NT2/D1 (cell line): Measurements from ENCODE around the gene PARD6B.

Experiments used
- DNase-seq: peaks from one replicate; pipeline ENCODE4 v3.0.0-alpha.2; 2011; ENCODE audit warnings: low read depth, low spot score
- H3K27me3 ChIP-seq: 2 replicates; pipeline ENCODE4 v1.6.0; 2011; ENCODE audit warnings: mild to moderate bottlenecking; ENCODE audit not compliant: insufficient read length, insufficient read depth
- H3K36me3 ChIP-seq: 2 replicates; pipeline ENCODE4 v1.6.1; 2011; ENCODE audit warnings: mild to moderate bottlenecking, low read length, mixed read lengths; ENCODE audit not compliant: insufficient read depth, insufficient read length
- H3K4me1 ChIP-seq: 2 replicates; pipeline ENCODE4 v1.5.1; 2011; ENCODE audit not compliant: insufficient read depth, insufficient read length
- H3K4me3 ChIP-seq: 2 replicates; pipeline ENCODE4 v1.5.1; 2011; ENCODE audit warnings: low read depth; ENCODE audit not compliant: insufficient read length
- H3K9ac ChIP-seq: 2 replicates; pipeline ENCODE4 v1.6.0; 2011; ENCODE audit warnings: low read depth; ENCODE audit not compliant: insufficient read length
- H3K9me3 ChIP-seq: 2 replicates; pipeline ENCODE4 v1.5.1; 2011; ENCODE audit warnings: mild to moderate bottlenecking, low read length; ENCODE audit not compliant: insufficient read depth
- SUZ12 ChIP-seq: IDR thresholded peaks from 2 replicates; pipeline ENCODE4 v1.6.1; 2011; ENCODE audit not compliant: insufficient read length, insufficient read depth; ENCODE audit errors: extremely low read depth
- YY1 ChIP-seq: IDR thresholded peaks from 2 replicates; pipeline ENCODE4 v1.6.1; 2011; ENCODE audit not compliant: insufficient read length, insufficient read depth
- ZNF274 ChIP-seq: IDR thresholded peaks from 2 replicates; pipeline ENCODE4 v1.6.1; 2011; ENCODE audit warnings: mild to moderate bottlenecking, low read depth, low read length

The PARD6B gene

GRCh38 chr20:50783390-50783789, 52.0 kb downstream of the PARD6B start:
- no peaks in the 10 kb centered on the region for H3K36me3 ChIP-seq

GRCh38 chr20:50783903-50784302, 52.5 kb downstream of the PARD6B start:
- Histone ChIP-seq H3K4me1 (no peaks in the 10 kb centered on the region), H3K9me3 (peaks cover 19% of the 10 kb centered on the region; the same call in 1 of the 2 replicates), H3K27me3 (no peaks in the 10 kb centered on the region), H3K4me3 (no peak overlapping the region), H3K36me3 (no peaks in the 10 kb centered on the region), H3K9ac (no peak overlapping the region)
- TF ChIP-seq YY1 (no peak), ZNF274 (no peak), SUZ12 (no peak)
- no peak for DNase-seq

More at GRCh38 chr20:50783390-50783789, 52.0 kb downstream of the PARD6B start:
- DNase-seq: no peak
- H3K4me3 ChIP-seq: no peak overlapping the region
- H3K27me3 ChIP-seq: no peaks in the 10 kb centered on the region
- TF ChIP-seq ZNF274 (no peak), YY1 (no peak), SUZ12 (no peak)
- peaks cover 19% of the 10 kb centered on the region; the same call in 1 of the 2 replicates for H3K9me3 ChIP-seq
- no peak overlapping the region for H3K9ac ChIP-seq
- no peaks in the 10 kb centered on the region for H3K4me1 ChIP-seq

- Histone ChIP-seq H3K4me3 (no peak overlapping the region), H3K36me3 (no peaks in the 10 kb centered on the region), H3K9ac (no peak overlapping the region), H3K9me3 (peaks cover 19% of the 10 kb centered on the region; the same call in 1 of the 2 replicates), H3K4me1 (no peaks in the 10 kb centered on the region), H3K27me3 (no peaks in the 10 kb centered on the region)
- no peak for TF ChIP-seq ZNF274
- no peak for TF ChIP-seq YY1
- no peak for TF ChIP-seq SUZ12
- no peak for DNase-seq
These were observed 53.1 kb downstream of the PARD6B start for GRCh38 chr20:50784464-50784863.

- no peaks in the 10 kb centered on the region for H3K36me3 ChIP-seq
- H3K4me3 ChIP-seq: no peak overlapping the region
- H3K4me1 ChIP-seq: no peaks in the 10 kb centered on the region
- H3K9me3 ChIP-seq: peaks cover 19% of the 10 kb centered on the region; the same call in 1 of the 2 replicates
- no peak overlapping the region for H3K9ac ChIP-seq
- no peak for TF ChIP-seq YY1
- no peak for TF ChIP-seq SUZ12
- no peak for TF ChIP-seq ZNF274
- no peaks in the 10 kb centered on the region for H3K27me3 ChIP-seq
- DNase-seq: no peak
These were observed 55.3 kb downstream of the PARD6B start for GRCh38 chr20:50786703-50787102.

- H3K27me3 ChIP-seq: no peaks in the 10 kb centered on the region
- DNase-seq: no peak
- no peak overlapping the region for H3K9ac ChIP-seq
- no peaks in the 10 kb centered on the region for H3K36me3 ChIP-seq
- no peak overlapping the region for H3K4me3 ChIP-seq
- TF ChIP-seq ZNF274: no peak
- H3K4me1 ChIP-seq: no peaks in the 10 kb centered on the region
- peaks cover 19% of the 10 kb centered on the region; the same call in 1 of the 2 replicates for H3K9me3 ChIP-seq
These were observed 55.8 kb downstream of the PARD6B start for GRCh38 chr20:50787181-50787580.

- Histone ChIP-seq H3K9me3 (peaks cover 8% of the 10 kb centered on the region; the same call in 1 of the 2 replicates), H3K4me1 (no peaks in the 10 kb centered on the region), H3K4me3 (no peak overlapping the region), H3K9ac (no peak overlapping the region), H3K27me3 (no peaks in the 10 kb centered on the region), H3K36me3 (no peaks in the 10 kb centered on the region)
- TF ChIP-seq ZNF274 (no peak), SUZ12 (no peak), YY1 (no peak)
- DNase-seq: no peak
These were observed 56.9 kb downstream of the PARD6B start for GRCh38 chr20:50788045-50788991.

GRCh38 chr20:50789968-50790650, 58.7 kb downstream of the PARD6B start:
- no peaks in the 10 kb centered on the region for H3K9me3 ChIP-seq
- no peak for TF ChIP-seq ZNF274
- TF ChIP-seq YY1: no peak
- no peak for TF ChIP-seq SUZ12
- no peaks in the 10 kb centered on the region for H3K4me1 ChIP-seq
- H3K4me3 ChIP-seq: no peak overlapping the region
- H3K9ac ChIP-seq: peak overlapping the region; percentile 52
- H3K27me3 ChIP-seq: no peaks in the 10 kb centered on the region
- no peak for DNase-seq
- no peaks in the 10 kb centered on the region for H3K36me3 ChIP-seq
